Caco-2 (cell line): ENCODE results near the gene MBNL2. TPM values are rescaled to one million over a fixed set of nuclear protein-coding genes. Genes with fewer than 3 reads are reported as not detected.

ENCODE experiments used
- BruUV-seq: library from RNA; stranded (reverse); fragments of 400-500 nt; replicated peaks from 2 replicates; lab custom pipeline; 2021; lab: Mats Ljungman, UMichigan
- CTCF ChIA-PET: fragments of 300-600 bp; sonication (Branson Sonifier 250); formaldehyde crosslinking; loops from one replicate; lab custom pipeline; 2022; ENCODE audit warnings: antibody characterized with exemption; lab: Charles Lee
- POLR2A ChIA-PET: fragments of 300-600 bp; sonication (Branson Sonifier 250); formaldehyde crosslinking; loops from one replicate; lab custom pipeline; 2022; ENCODE audit warnings: antibody characterized with exemption; lab: Charles Lee
- DNase-seq, 2 experiments: peaks; one replicate each; pipeline versions ENCODE4 v3.0.0 to v3.0.0-alpha.2; 2020 to 2022
- H3K27me3 ChIP-seq: replicated peaks from 2 replicates; pipeline ENCODE4 v1.6.0; 2011; ENCODE audit warnings: low read length; ENCODE audit not compliant: control insufficient read depth, insufficient read depth
- H3K36me3 ChIP-seq: 2 replicates; pipeline ENCODE4 v1.5.1; 2011; ENCODE audit warnings: low read length; ENCODE audit not compliant: control insufficient read depth, insufficient read depth
- H3K4me1 ChIP-seq: fragments of 250-450 bp; sonication (Bioruptor Pico); 2 replicates; pipeline ENCODE4 v1.5.1; 2020; ENCODE audit warnings: mild to moderate bottlenecking
- H3K4me3 ChIP-seq: 2 replicates; pipeline ENCODE4 v1.5.1; 2011; ENCODE audit warnings: low read depth, mild to moderate bottlenecking, control low read depth, low read length
- H3K9me3 ChIP-seq: fragments of 250-450 bp; sonication (Bioruptor Pico); 2 replicates; pipeline ENCODE4 v1.5.1; 2020; ENCODE audit warnings: mild to moderate bottlenecking, moderate library complexity
- H3K27ac Mint-ChIP-seq: one replicate; pipeline ENCODE4 v1.8.0; 2022; ENCODE audit warnings: mixed read lengths; ENCODE audit not compliant: unreplicated experiment
- H3K27me3 Mint-ChIP-seq: one replicate; pipeline ENCODE4 v1.8.0; 2022; ENCODE audit warnings: mixed read lengths; ENCODE audit not compliant: insufficient read depth, unreplicated experiment
- H3K36me3 Mint-ChIP-seq: one replicate; pipeline ENCODE4 v1.8.0; 2022; ENCODE audit warnings: mild to moderate bottlenecking, mixed read lengths; ENCODE audit not compliant: insufficient read depth, unreplicated experiment
- H3K4me1 Mint-ChIP-seq: one replicate; pipeline ENCODE4 v1.8.0; 2022; ENCODE audit warnings: low read depth, mixed read lengths; ENCODE audit not compliant: unreplicated experiment
- H3K4me3 Mint-ChIP-seq: one replicate; pipeline ENCODE4 v1.8.0; 2022; ENCODE audit warnings: mild to moderate bottlenecking, moderate library complexity, mixed read lengths; ENCODE audit not compliant: unreplicated experiment
- H3K9me3 Mint-ChIP-seq: one replicate; pipeline ENCODE4 v1.8.0; 2022; ENCODE audit warnings: mixed read lengths; ENCODE audit not compliant: unreplicated experiment
- CTCF ChIP-seq, 2 experiments: fragments of 200-600 bp in 1 of 2; IDR thresholded peaks; 1 replicate in 1 of 2; 2 replicates in 1 of 2; pipeline versions ENCODE4 v1.5.1 to v1.8.0; 2011 to 2022; ENCODE audit warnings: antibody characterized with exemption in 1 of 2, control low read depth in 1 of 2, inconsistent platforms in 1 of 2, low read depth in 1 of 2, low read length in 1 of 2, mild to moderate bottlenecking in 1 of 2, moderate library complexity in 1 of 2; ENCODE audit not compliant: insufficient read depth in 1 of 2, severe bottlenecking in 1 of 2, unreplicated experiment in 1 of 2
- intact Hi-C: fragments of 100-400 bp; cut with micrococcal nuclease; formaldehyde crosslinking; loops from one replicate; pipeline ENCODE4 v1.10.0; 2022; ENCODE audit not compliant: unreplicated experiment
- total RNA-seq: library from RNA; stranded (reverse); gene quantifications from 2 replicates; pipeline ENCODE4 v1.2.3, GENCODE V29; 2022

MBNL2 gene
- total RNA-seq, 1 experiment from 2014 or later = 41.6 TPM

- H3K4me3 Mint-ChIP-seq = no peak overlapping the region
- intact Hi-C loops = no loop called here
- no peaks in the 10 kb centered on the region for H3K27me3 Mint-ChIP-seq
- Histone ChIP-seq H3K4me3 (no peak overlapping the region), H3K4me1 (peaks cover 40% of the 10 kb centered on the region), H3K9me3 (no peaks in the 10 kb centered on the region), H3K36me3 (no peaks in the 10 kb centered on the region), H3K27me3 (no peaks in the 10 kb centered on the region)
- no peak overlapping the region for H3K27ac Mint-ChIP-seq
- DNase-seq = no peak
- TF ChIP-seq CTCF (IDR thresholded peaks at IDR 0.05; ENCODE audit: insufficient read depth in 1 of 2, low read depth in 1 of 2, low read length in 1 of 2, severe bottlenecking in 1 of 2, unreplicated experiment in 1 of 2) = no peak
- H3K36me3 Mint-ChIP-seq = peaks cover 17% of the 10 kb centered on the region
- peaks cover 24% of the 10 kb centered on the region for H3K4me1 Mint-ChIP-seq
- ChIA-PET CTCF (no interaction called here), POLR2A (no interaction called here)
- BruUV-seq = no TSS peak
- peaks cover 26% of the 10 kb centered on the region for H3K9me3 Mint-ChIP-seq
Measured at GRCh38 chr13:97311956-97312355, 89.8 kb downstream of the MBNL2 start.

GRCh38 chr13:97313551-97314260, 91.6 kb downstream of the MBNL2 start:
- intact Hi-C loops = no loop called here
- H3K4me1 Mint-ChIP-seq = peaks cover 11% of the 10 kb centered on the region
- no peak for DNase-seq
- no peak overlapping the region for H3K27ac Mint-ChIP-seq
- H3K9me3 Mint-ChIP-seq = peaks cover 23% of the 10 kb centered on the region
- H3K27me3 Mint-ChIP-seq = no peaks in the 10 kb centered on the region
- no peak overlapping the region for H3K4me3 ChIP-seq
- H3K4me1 ChIP-seq = peaks cover 22% of the 10 kb centered on the region
- H3K27me3 ChIP-seq = no peaks in the 10 kb centered on the region
- ChIA-PET POLR2A (no interaction called here), CTCF (no interaction called here)
- BruUV-seq = no TSS peak
- no peak overlapping the region for H3K4me3 Mint-ChIP-seq
- no peaks in the 10 kb centered on the region for H3K36me3 ChIP-seq
- no peak for TF ChIP-seq CTCF (IDR thresholded peaks at IDR 0.05; ENCODE audit: insufficient read depth in 1 of 2, low read depth in 1 of 2, low read length in 1 of 2, severe bottlenecking in 1 of 2, unreplicated experiment in 1 of 2)
- peaks cover 11% of the 10 kb centered on the region for H3K36me3 Mint-ChIP-seq
- no peaks in the 10 kb centered on the region for H3K9me3 ChIP-seq

- no peaks in the 10 kb centered on the region for H3K27me3 ChIP-seq
- Mint-ChIP-seq H3K4me3 (no peak overlapping the region), H3K27ac (no peak overlapping the region), H3K27me3 (no peaks in the 10 kb centered on the region), H3K36me3 (peaks cover 7% of the 10 kb centered on the region), H3K9me3 (peaks cover 11% of the 10 kb centered on the region), H3K4me1 (peaks cover 10% of the 10 kb centered on the region)
- no peaks in the 10 kb centered on the region for H3K4me1 ChIP-seq
- ChIA-PET POLR2A (no interaction called here), CTCF (no interaction called here)
- no peaks in the 10 kb centered on the region for H3K9me3 ChIP-seq
- intact Hi-C loops = no loop called here
- no peak for TF ChIP-seq CTCF (IDR thresholded peaks at IDR 0.05; ENCODE audit: insufficient read depth in 1 of 2, low read depth in 1 of 2, low read length in 1 of 2, severe bottlenecking in 1 of 2, unreplicated experiment in 1 of 2)
- H3K4me3 ChIP-seq = no peak overlapping the region
- no peaks in the 10 kb centered on the region for H3K36me3 ChIP-seq
- BruUV-seq = no TSS peak
- DNase-seq = no peak
Measured at GRCh38 chr13:97316390-97316789, 94.3 kb downstream of the MBNL2 start.
